Testis (tissue), 3 donors: ENCODE measurements around the gene TBC1D10B. TPM values are rescaled to one million over a fixed set of nuclear protein-coding genes. Genes with fewer than 3 reads are reported as not detected.

Source experiments
- DNase-seq: peaks from one replicate; pipeline ENCODE4 v3.0.0-alpha.2; 2019
- H3K27ac ChIP-seq, 2 donors: fragments of 200-600 bp; sonication (generic); one replicate each; pipeline ENCODE4 v1.5.1; 2019
- H3K27me3 ChIP-seq: fragments of 200-600 bp; sonication (generic); one replicate; pipeline ENCODE4 v1.5.1; 2019
- H3K36me3 ChIP-seq: fragments of 200-600 bp; sonication (generic); one replicate; pipeline ENCODE4 v1.5.1; 2017; ENCODE audit warnings: low read depth; ENCODE audit errors: missing control alignments
- H3K4me1 ChIP-seq: fragments of 200-600 bp; sonication (generic); one replicate; pipeline ENCODE4 v1.5.1; 2019
- H3K4me3 ChIP-seq, 2 donors: fragments of 200-600 bp; sonication (generic); one replicate each; pipeline ENCODE4 v1.5.1; 2017 to 2019
- H3K9me3 ChIP-seq: fragments of 200-600 bp; sonication (generic); one replicate; pipeline ENCODE4 v1.5.1; 2017
- CTCF ChIP-seq, 3 experiments: fragments of 450-650 bp in 2 of 3; fragments of 200-600 bp in 1 of 3; sonication (generic) in 1 of 3; IDR thresholded peaks; one replicate each; pipeline ENCODE4 v1.5.1; 2016 to 2019; ENCODE audit warnings: antibody characterized with exemption in 3 of 3, mild to moderate bottlenecking in 2 of 3, moderate library complexity in 1 of 3
- POLR2A ChIP-seq: fragments of 450-650 bp; IDR thresholded peaks from one replicate; pipeline ENCODE4 v1.6.1; 2017; ENCODE audit warnings: antibody characterized with exemption, mild to moderate bottlenecking, moderate library complexity
- WGBS, 2 donors: methylation state at CpG; one replicate each; pipeline ENCODE4 v1.1.5; 2018; 5-methylcytosine and 5-hydroxymethylcytosine counted together
- intact Hi-C: fragments of 100-400 bp; cut with DNase I; formaldehyde crosslinking; loops from one replicate; pipeline ENCODE4 v1.15.1; 2023; ENCODE audit warnings: low total_unique reads
- polyA plus RNA-seq: library from polyadenylated mRNA; stranded (reverse); fragments of 350-450 nt; fragmentation: Illumina TruSeq; extraction: RNeasy Lipid Tissue Mini Kit (QIAGEN cat#74804); gene quantifications from one replicate; pipeline ENCODE4 v1.2.3, GENCODE V29; 2014; ENCODE audit warnings: low read depth, low replicate concordance; ENCODE audit not compliant: insufficient read depth
- total RNA-seq, 2 donors: library from RNA; depleted of rRNA; stranded (reverse); fragments of >200 nt; gene quantifications; one replicate each; pipeline ENCODE4 v1.2.3, GENCODE V29; 2016

Gene TBC1D10B
- total and polyA plus RNA-seq, 3 donors from 2014 or later: 60.5 to 86.2 (median 64.0) TPM

GRCh38 chr16:30372038-30372712 is 1.9 kb upstream of the TBC1D10B start:
- H3K4me1 ChIP-seq: peaks cover 22% of the 10 kb centered on the region
- no peak for DNase-seq
- no peak overlapping the region for H3K4me3 ChIP-seq
- H3K36me3 ChIP-seq: no peaks in the 10 kb centered on the region
- no peaks in the 10 kb centered on the region for H3K9me3 ChIP-seq
- no peak overlapping the region for H3K27ac ChIP-seq
- TF ChIP-seq CTCF (IDR thresholded peaks at IDR 0.05) (no peak), POLR2A (no peak)
- intact Hi-C loops: no loop called here
- 41 to 57% methylated on average over 6 of the region's 6 CpGs for WGBS, 2 donors
- H3K27me3 ChIP-seq: no peaks in the 10 kb centered on the region

GRCh38 chr16:30371248-30371816 is 1.0 kb upstream of the TBC1D10B start:
- Histone ChIP-seq H3K4me1 (peaks cover 26% of the 10 kb centered on the region), H3K4me3 (peak overlapping the region; percentile 43 to 60), H3K27me3 (no peaks in the 10 kb centered on the region), H3K27ac (peak overlapping the region; percentile 79 to 83), H3K9me3 (no peaks in the 10 kb centered on the region), H3K36me3 (no peaks in the 10 kb centered on the region)
- no peak for TF ChIP-seq CTCF (IDR thresholded peaks at IDR 0.05)
- no peak for TF ChIP-seq POLR2A
- WGBS, 2 donors: 13 to 16% methylated on average over 11 of the region's 11 CpGs
- no peak for DNase-seq
- intact Hi-C loops: no loop called here

- TF ChIP-seq CTCF (IDR thresholded peaks at IDR 0.05) (peak in 1 of 3 experiments; percentile 6), POLR2A (no peak)
- Histone ChIP-seq H3K27me3 (no peaks in the 10 kb centered on the region), H3K27ac (peak overlapping the region; percentile 57 to 90), H3K36me3 (no peaks in the 10 kb centered on the region), H3K9me3 (no peaks in the 10 kb centered on the region), H3K4me1 (peaks cover 26% of the 10 kb centered on the region), H3K4me3 (peak overlapping the region; percentile 82 to 87)
- intact Hi-C loops: no loop called here
- no peak for DNase-seq
- 1% methylated on average over 51 of the region's 76 CpGs; no CpG with 5 or more reads in 1 of the 2 donors for WGBS, 2 donors
These were observed 297 bp downstream of the TBC1D10B start for GRCh38 chr16:30369938-30370455.

GRCh38 chr16:30369091-30369937 is 980 bp downstream of the TBC1D10B start:
- Histone ChIP-seq H3K27ac (peak overlapping the region; percentile 57 to 90), H3K4me1 (peaks cover 26% of the 10 kb centered on the region), H3K27me3 (no peaks in the 10 kb centered on the region), H3K4me3 (peak overlapping the region; percentile 82 to 87), H3K9me3 (no peaks in the 10 kb centered on the region), H3K36me3 (no peaks in the 10 kb centered on the region)
- DNase-seq: no peak
- 0% methylated on average over 1 to 40 of the region's 45 CpGs for WGBS, 2 donors
- intact Hi-C loops: no loop called here
- no peak for TF ChIP-seq POLR2A
- no peak for TF ChIP-seq CTCF (IDR thresholded peaks at IDR 0.05)
